ENCODE data around the gene METTL13.

GRCh38 chr1:171801487-171801891 lies 20.0 kb downstream of the METTL13 start:
- TF ChIP-seq CTCF (conservative IDR thresholded peaks at IDR 0.05; ENCODE audit: low read depth, low read length): peak; percentile 81
- TF ChIP-seq EZH2 (IDR thresholded peaks at IDR 0.05; ENCODE audit: borderline replicate concordance, low read depth, low read length, poor library complexity, severe bottlenecking): no peak

Measured in A673 (cell line).